ENCODE data around the gene DENND6B. TPM values are rescaled to one million over a fixed set of nuclear protein-coding genes. Genes with fewer than 3 reads are reported as not detected.

The DENND6B gene
- total RNA-seq, 1 experiment from 2014 or later, result 2.5 TPM

- TF ChIP-seq ZNF121 (CRISPR knock-in tag; IDR thresholded peaks at IDR 0.05) (no peak), KAT7 (CRISPR knock-in tag; IDR thresholded peaks at IDR 0.05; ENCODE audit: borderline replicate concordance) (no peak), TCF7 (CRISPR knock-in tag; IDR thresholded peaks at IDR 0.05; ENCODE audit: low read depth) (peak; percentile 62; the same call in 1 of the 2 replicates), SMAD4 (CRISPR knock-in tag; IDR thresholded peaks at IDR 0.05) (peak; percentile 86), ZNF396 (CRISPR knock-in tag; IDR thresholded peaks at IDR 0.05; ENCODE audit: borderline replicate concordance) (no peak), NFE2L1 (CRISPR knock-in tag; IDR thresholded peaks at IDR 0.05) (no peak), USF2 (CRISPR knock-in tag; IDR thresholded peaks at IDR 0.05) (no peak; the same call in 1 of the 2 replicates), GABPB1 (CRISPR knock-in tag; IDR thresholded peaks at IDR 0.05) (peak; percentile 39; the same call in 1 of the 2 replicates), IRF2 (CRISPR knock-in tag; IDR thresholded peaks at IDR 0.05; ENCODE audit: borderline replicate concordance, low read depth) (no peak), ATF2 (CRISPR knock-in tag; IDR thresholded peaks at IDR 0.05; ENCODE audit: borderline replicate concordance, low read depth) (no peak), MAX (CRISPR knock-in tag; IDR thresholded peaks at IDR 0.05) (no peak), JAZF1 (CRISPR knock-in tag; IDR thresholded peaks at IDR 0.05) (no peak), ESRRA (CRISPR knock-in tag; IDR thresholded peaks at IDR 0.05; ENCODE audit: borderline replicate concordance) (no peak), ZNF416 (CRISPR knock-in tag; IDR thresholded peaks at IDR 0.05) (no peak), MYBL2 (CRISPR knock-in tag; IDR thresholded peaks at IDR 0.05) (no peak), CDX4 (CRISPR knock-in tag; IDR thresholded peaks at IDR 0.05; ENCODE audit: borderline replicate concordance) (no peak; the same call in 1 of the 2 replicates), ZSCAN18 (CRISPR knock-in tag; IDR thresholded peaks at IDR 0.05) (no peak)
Observed at GRCh38 chr22:50270666-50271394, 56.0 kb downstream of the DENND6B start (continued).

GRCh38 chr22:50269970-50270665 lies 56.7 kb downstream of the DENND6B start, which contains the start of gene MAPK11:
MAPK11 (minus strand) TSS chr22:50270380; CDS start chr22:50270292, 88 bp downstream.
- CTCF ChIA-PET, result interaction anchor here (1.0 kb wide), 1 partner anchor 79 kb away, joined by 4 read pairs; no protein-coding TSS in a partner anchor
- TF ChIP-seq ZNF416 (CRISPR knock-in tag; IDR thresholded peaks at IDR 0.05) (no peak), ZNF425 (CRISPR knock-in tag; conservative IDR thresholded peaks at IDR 0.05) (no peak), RORB (CRISPR knock-in tag; IDR thresholded peaks at IDR 0.05) (no peak), NR2C2 (CRISPR knock-in tag; IDR thresholded peaks at IDR 0.05) (no peak), ATF6 (CRISPR knock-in tag; IDR thresholded peaks at IDR 0.05) (no peak), NR1H2 (CRISPR knock-in tag; IDR thresholded peaks at IDR 0.05) (no peak), FOXK1 (CRISPR knock-in tag; IDR thresholded peaks at IDR 0.05) (no peak)
- H3K27ac Mint-ChIP-seq, result no peak within 1 kb of the TSS
- H3K4me1 Mint-ChIP-seq, result no peaks in the 10 kb centered on the region
- no peaks in the 10 kb centered on the region for H3K9me3 Mint-ChIP-seq
- peak; percentile 35 for DNase-seq (ENCODE audit: low spot score)
- peaks cover 53% of the 10 kb centered on the region for H3K27me3 Mint-ChIP-seq (ENCODE audit: low read depth)
- peak; percentile 5; the same call in 1 of the 2 replicates for ATAC-seq
- peak within 1 kb of the TSS; percentile 57 for H3K4me3 Mint-ChIP-seq
- POLR2A ChIA-PET, result interaction anchor here (1.5 kb wide), 1 partner anchor 24 kb away, joined by 3 read pairs; no protein-coding TSS in a partner anchor
- peaks cover 4% of the 10 kb centered on the region for H3K36me3 Mint-ChIP-seq

Data from WTC11 (cell line).